Hippocampal formation (tissue), 2 donors: ENCODE results near the gene ATP9B.
"Not testable (repeated sequence)": the region's sequence is repeated elsewhere in the genome, so short reads cannot be mapped to it uniquely, and the experiment has no call there.

Experiments used
- DNase-seq, 2 donors: peaks; one replicate each; lab custom pipeline; 2025; lab: John Stamatoyannopoulos, UW

ATP9B gene

GRCh38 chr18:79361766-79362522 is 292.8 kb downstream of the ATP9B start:
- DNase-seq, result no peak

- no peak for DNase-seq
Observed at GRCh38 chr18:79365701-79366100, 296.5 kb downstream of the ATP9B start.

GRCh38 chr18:79366177-79367094 is 297.2 kb downstream of the ATP9B start:
- no peak for DNase-seq

GRCh38 chr18:79367480-79367879 is 298.3 kb downstream of the ATP9B start:
- no peak for DNase-seq

- no peak for DNase-seq
Observed at GRCh38 chr18:79367989-79368388, 298.8 kb downstream of the ATP9B start.

GRCh38 chr18:79368681-79369080 is 299.5 kb downstream of the ATP9B start:
- no peak for DNase-seq

- no peak for DNase-seq
Observed at GRCh38 chr18:79371561-79372121, 302.4 kb downstream of the ATP9B start.

- no peak for DNase-seq
Observed at GRCh38 chr18:79372461-79372860, 303.3 kb downstream of the ATP9B start.

- DNase-seq, result peak in 1 of 2 donors; percentile 50
Observed at GRCh38 chr18:79372991-79373390, 303.8 kb downstream of the ATP9B start.

GRCh38 chr18:79373736-79374135 is 304.5 kb downstream of the ATP9B start:
- no peak for DNase-seq

- DNase-seq, result no peak
Observed at GRCh38 chr18:79374408-79375171, 305.4 kb downstream of the ATP9B start.

- no peak for DNase-seq
Observed at GRCh38 chr18:79375441-79376154, 306.4 kb downstream of the ATP9B start.

- DNase-seq, result not testable (repeated sequence)
Observed at GRCh38 chr18:79376661-79377060, 307.5 kb downstream of the ATP9B start.

GRCh38 chr18:79377187-79377891 is 308.1 kb downstream of the ATP9B start:
- DNase-seq, result no peak

- DNase-seq, result peak; percentile 68 to 74
Observed at GRCh38 chr18:79378536-79379250, 309.5 kb downstream of the ATP9B start.

GRCh38 chr18:79379251-79379905 is 310.2 kb downstream of the ATP9B start:
- DNase-seq, result no peak

- DNase-seq, result no peak
Observed at GRCh38 chr18:79379931-79380815, 311.0 kb downstream of the ATP9B start.
